Measurements from ENCODE around the gene C4orf54.
A peak's percentile ranks its signal among the peaks of the same experiment; 100 is the strongest.

Gene C4orf54

GRCh38 chr4:99630857-99631360 lies 26.7 kb downstream of the C4orf54 start:
- Histone ChIP-seq H3K27me3 (replicated peaks; ENCODE audit: insufficient read depth, low read length) (peaks cover 26% of the 10 kb centered on the region), H3K9ac (ENCODE audit: low read length) (no peak overlapping the region), H3K9me3 (replicated peaks; ENCODE audit: insufficient read depth, low read length) (no peaks in the 10 kb centered on the region), H3K4me3 (ENCODE audit: low read length) (no peak overlapping the region), H3K4me1 (ENCODE audit: low read length) (peaks cover 15% of the 10 kb centered on the region), H3F3A (ENCODE audit: insufficient read depth, low read length) (peaks cover 7% of the 10 kb centered on the region; the same call in 1 of the 2 replicates), H3K9me2 (replicated peaks; ENCODE audit: insufficient read depth, low read length) (no peaks in the 10 kb centered on the region), H3K36me3 (replicated peaks; ENCODE audit: insufficient read depth, low read length) (no peaks in the 10 kb centered on the region), H2AFZ (ENCODE audit: low read length) (no peak overlapping the region), H3K79me2 (ENCODE audit: low read length) (no peaks in the 10 kb centered on the region), H3K4me2 (ENCODE audit: low read depth, low read length) (no peak overlapping the region), H4K20me1 (ENCODE audit: insufficient read depth, low read length) (no peaks in the 10 kb centered on the region), H3K27ac (ENCODE audit: low read length) (no peak overlapping the region)
- no peak for TF ChIP-seq EZH2 (optimal IDR thresholded peaks at IDR 0.05; ENCODE audit: low read depth, low read length)
- TF ChIP-seq EZH2phosphoT487 (IDR thresholded peaks at IDR 0.05; ENCODE audit: low read length) = no peak
- TF ChIP-seq CTCF (IDR thresholded peaks at IDR 0.05; ENCODE audit: low read length) = no peak
- DNase-seq = no peak

GRCh38 chr4:99629962-99630554 lies 27.6 kb downstream of the C4orf54 start:
- Histone ChIP-seq H3K4me2 (ENCODE audit: low read depth, low read length) (peak overlapping the region; percentile 6), H3K79me2 (ENCODE audit: low read length) (no peaks in the 10 kb centered on the region), H2AFZ (ENCODE audit: low read length) (no peak overlapping the region), H3K27me3 (replicated peaks; ENCODE audit: insufficient read depth, low read length) (peaks cover 26% of the 10 kb centered on the region), H3K4me1 (ENCODE audit: low read length) (peaks cover 16% of the 10 kb centered on the region), H3K9me2 (replicated peaks; ENCODE audit: insufficient read depth, low read length) (no peaks in the 10 kb centered on the region), H3K9me3 (replicated peaks; ENCODE audit: insufficient read depth, low read length) (no peaks in the 10 kb centered on the region), H3K36me3 (replicated peaks; ENCODE audit: insufficient read depth, low read length) (no peaks in the 10 kb centered on the region), H3F3A (ENCODE audit: insufficient read depth, low read length) (peaks cover 10% of the 10 kb centered on the region; the same call in 1 of the 2 replicates), H4K20me1 (ENCODE audit: insufficient read depth, low read length) (no peaks in the 10 kb centered on the region), H3K9ac (ENCODE audit: low read length) (no peak overlapping the region), H3K27ac (ENCODE audit: low read length) (no peak overlapping the region), H3K4me3 (ENCODE audit: low read length) (no peak overlapping the region)
- no peak for TF ChIP-seq CTCF (IDR thresholded peaks at IDR 0.05; ENCODE audit: low read length)
- no peak for TF ChIP-seq EZH2phosphoT487 (IDR thresholded peaks at IDR 0.05; ENCODE audit: low read length)
- TF ChIP-seq EZH2 (optimal IDR thresholded peaks at IDR 0.05; ENCODE audit: low read depth, low read length) = no peak
- DNase-seq = peak; percentile 41

GRCh38 chr4:99628040-99628439 lies 29.6 kb downstream of the C4orf54 start:
- Histone ChIP-seq H3K27me3 (replicated peaks; ENCODE audit: insufficient read depth, low read length) (peaks cover 44% of the 10 kb centered on the region), H3K36me3 (replicated peaks; ENCODE audit: insufficient read depth, low read length) (no peaks in the 10 kb centered on the region), H3K79me2 (ENCODE audit: low read length) (no peaks in the 10 kb centered on the region), H3K4me1 (ENCODE audit: low read length) (peaks cover 33% of the 10 kb centered on the region), H2AFZ (ENCODE audit: low read length) (no peak overlapping the region), H3K9me3 (replicated peaks; ENCODE audit: insufficient read depth, low read length) (no peaks in the 10 kb centered on the region), H3K9me2 (replicated peaks; ENCODE audit: insufficient read depth, low read length) (no peaks in the 10 kb centered on the region), H3K9ac (ENCODE audit: low read length) (no peak overlapping the region), H3K27ac (ENCODE audit: low read length) (no peak overlapping the region), H4K20me1 (ENCODE audit: insufficient read depth, low read length) (no peaks in the 10 kb centered on the region; the same call in 1 of the 2 replicates), H3F3A (ENCODE audit: insufficient read depth, low read length) (peaks cover 14% of the 10 kb centered on the region; the same call in 1 of the 2 replicates), H3K4me3 (ENCODE audit: low read length) (no peak overlapping the region), H3K4me2 (ENCODE audit: low read depth, low read length) (no peak overlapping the region)
- no peak for DNase-seq
- TF ChIP-seq CTCF (IDR thresholded peaks at IDR 0.05; ENCODE audit: low read length) (no peak), EZH2phosphoT487 (IDR thresholded peaks at IDR 0.05; ENCODE audit: low read length) (no peak), EZH2 (optimal IDR thresholded peaks at IDR 0.05; ENCODE audit: low read depth, low read length) (no peak)

Data from MM.1S (cell line).